GM12878 (cell line): ENCODE results near the gene MYT1. TPM values are rescaled to one million over a fixed set of nuclear protein-coding genes. Genes with fewer than 3 reads are reported as not detected.

ENCODE experiments used
- ATAC-seq: fragments of 200-7000 bp; cut with Tn5 transposase; 3 replicates; pipeline ENCODE4 v1.9.1; 2020; ENCODE audit warnings: mild to moderate bottlenecking, moderate library complexity
- BruUV-seq: library from RNA; stranded (reverse); fragments of 400-500 nt; replicated peaks from 2 replicates; lab custom pipeline; 2021; lab: Mats Ljungman, UMichigan
- CTCF ChIA-PET: fragments of 300-600 bp; sonication (Branson Sonifier 250); formaldehyde crosslinking; extraction: SDS; loops from one replicate; lab custom pipeline; 2021; ENCODE audit warnings: inconsistent platforms; lab: Yijun Ruan, JAX
- POLR2A ChIA-PET: fragments of 350-600 bp; formaldehyde crosslinking; extraction: SDS; loops from one replicate; lab custom pipeline; 2021; ENCODE audit warnings: inconsistent platforms; lab: Charles Lee
- RAD21 ChIA-PET: fragments of 300-600 bp; sonication (Branson Sonifier 250); formaldehyde crosslinking; loops from one replicate; lab custom pipeline; 2023; ENCODE audit warnings: antibody characterized with exemption; ENCODE audit not compliant: unreplicated experiment; lab: Charles Lee
- SMC1A ChIA-PET: fragments of 300-600 bp; sonication (Branson Sonifier 250); formaldehyde crosslinking; loops from one replicate; lab custom pipeline; 2023; ENCODE audit not compliant: unreplicated experiment, uncharacterized antibody; lab: Charles Lee
- DNase-seq: peaks from one replicate; pipeline ENCODE4 v3.0.0-alpha.2; 2011; ENCODE audit warnings: low read depth, low spot score
- FAIRE-seq: peaks from 3 replicates; lab custom pipeline; 2011; peaks lifted over from hg19 to GRCh38; lab: Jason Lieb, UNC
- H2AFZ ChIP-seq: 2 replicates; pipeline ENCODE4 v1.6.0; 2011; ENCODE audit warnings: low read depth, low read length, control low read depth; ENCODE audit not compliant: control insufficient read depth
- H3K27ac ChIP-seq: 2 replicates; pipeline ENCODE4 v1.5.1; 2011; ENCODE audit warnings: control low read depth; ENCODE audit not compliant: control insufficient read depth, insufficient read depth
- H3K27me3 ChIP-seq, 2 experiments: replicated peaks in 1 of 2; 2 replicates each; pipeline versions ENCODE4 v1.6.0 to v1.6.1; 2011; ENCODE audit warnings: low read length in 1 of 2; ENCODE audit not compliant: control insufficient read depth in 2 of 2, insufficient read depth in 2 of 2
- H3K36me3 ChIP-seq, 2 experiments: 2 replicates each; pipeline ENCODE4 v1.5.1; 2011; ENCODE audit warnings: low read length in 1 of 2; ENCODE audit not compliant: control insufficient read depth in 2 of 2, insufficient read depth in 2 of 2
- H3K4me1 ChIP-seq: 2 replicates; pipeline ENCODE4 v1.6.1; 2011; ENCODE audit warnings: mild to moderate bottlenecking, low read length, moderate library complexity, mixed read lengths; ENCODE audit not compliant: control insufficient read depth, insufficient read depth
- H3K4me2 ChIP-seq: 2 replicates; pipeline ENCODE4 v1.6.0; 2011; ENCODE audit warnings: control low read depth; ENCODE audit not compliant: control insufficient read depth, insufficient read depth
- H3K4me3 ChIP-seq: fragments of 200-600 bp; sonication (generic); 2 replicates; pipeline ENCODE4 v1.5.1; 2016
- H3K79me2 ChIP-seq: 2 replicates; pipeline ENCODE4 v1.6.0; 2011; ENCODE audit warnings: low read length; ENCODE audit not compliant: control insufficient read depth, insufficient read depth
- H3K9ac ChIP-seq: 2 replicates; pipeline ENCODE4 v1.8.0; 2011; ENCODE audit warnings: low read length, control low read depth, mixed read lengths; ENCODE audit not compliant: control insufficient read depth, insufficient read depth
- H3K9me3 ChIP-seq: replicated peaks from 3 replicates; pipeline ENCODE4 v1.5.1; 2011; ENCODE audit warnings: mild to moderate bottlenecking, low read length; ENCODE audit not compliant: control insufficient read depth, insufficient read depth
- H4K20me1 ChIP-seq: 2 replicates; pipeline ENCODE4 v1.6.0; 2011; ENCODE audit not compliant: control insufficient read depth, insufficient read depth
- CEBPB ChIP-seq, 2 experiments: fragments of 150-350 bp in 1 of 2; IDR thresholded peaks; 2 replicates each; pipeline ENCODE4 v1.6.1; 2012 to 2014; ENCODE audit warnings: low read depth in 2 of 2, low read length in 2 of 2, borderline replicate concordance in 1 of 2, inconsistent platforms in 1 of 2
- DPF2 ChIP-seq: fragments of 450-650 bp; IDR thresholded peaks from 2 replicates; pipeline ENCODE4 v1.6.1; 2017; ENCODE audit warnings: mild to moderate bottlenecking
- ESRRA ChIP-seq: IDR thresholded peaks from 2 replicates; pipeline ENCODE4 v1.6.1; 2012; ENCODE audit warnings: mild to moderate bottlenecking, low read length, improper control_type of control experiment
- MTA2 ChIP-seq: fragments of 450-650 bp; IDR thresholded peaks from 2 replicates; pipeline ENCODE4 v1.6.1; 2016; ENCODE audit warnings: low read depth, mild to moderate bottlenecking, moderate library complexity
- RAD21 ChIP-seq: IDR thresholded peaks from 2 replicates; pipeline ENCODE4 v1.6.1; 2011; ENCODE audit warnings: mild to moderate bottlenecking, low read depth, low read length, moderate library complexity; ENCODE audit not compliant: insufficient read depth
- YBX1 ChIP-seq: fragments of 450-650 bp; IDR thresholded peaks from 2 replicates; pipeline ENCODE4 v1.6.1; 2016; ENCODE audit warnings: antibody characterized with exemption
- ZNF217 ChIP-seq: fragments of 450-650 bp; IDR thresholded peaks from 2 replicates; pipeline ENCODE4 v1.6.1; 2017; ENCODE audit warnings: antibody characterized with exemption, mild to moderate bottlenecking
- ZNF274 ChIP-seq: IDR thresholded peaks from one replicate; pipeline ENCODE4 v1.8.0; 2011; ENCODE audit not compliant: insufficient read length, insufficient read depth
- ZNF384 ChIP-seq: IDR thresholded peaks from 2 replicates; pipeline ENCODE4 v1.6.1; 2012; ENCODE audit warnings: low read depth, mild to moderate bottlenecking, low read length, improper control_type of control experiment, borderline replicate concordance
- WGBS: methylation state at CpG from one replicate; pipeline ENCODE4 v1.1.6; 2016; ENCODE audit warnings: low lambda C conversion rate; ENCODE audit not compliant: insufficient replicate concordance, insufficient coverage; ENCODE audit errors: missing lambda C conversion rate; 5-methylcytosine and 5-hydroxymethylcytosine counted together
- in situ Hi-C: fragments of 300-500 bp; cut with MboI; formaldehyde crosslinking; loops from 9 replicates; pipeline ENCODE4 v1.14.3; 2018; ENCODE audit warnings: mixed read lengths
- intact Hi-C: fragments of 100-400 bp; cut with micrococcal nuclease; formaldehyde crosslinking; loops from one replicate; pipeline ENCODE4 v1.14.2; 2022; ENCODE audit not compliant: unreplicated experiment
- polyA plus RNA-seq, 11 experiments: library from polyadenylated mRNA; depleted of rRNA in 4 of 11; unstranded in 6 of 11; stranded (reverse) in 5 of 11; fragments of >200 nt; fragmentation: Nextera tagmentation in 4 of 11; fragmentation: Illumina TruSeq in 1 of 11; extraction: Ambion mirVana in 4 of 11; extraction: Trizol in 1 of 11; gene quantifications; 1 replicate in 1 of 11; 2 replicates in 10 of 11; pipeline versions ENCODE4 v1.2.1 to v1.2.3, GENCODE V29; 2011 to 2016; ENCODE audit warnings: inconsistent platforms in 2 of 11, missing spikeins in 2 of 11, low read depth in 1 of 11
- total RNA-seq, 4 experiments: library from RNA; depleted of rRNA in 3 of 4; stranded (reverse); fragments of >200 nt in 3 of 4; fragmentation: Illumina TruSeq in 1 of 4; extraction: Trizol in 1 of 4; gene quantifications; 2 replicates each; pipeline versions ENCODE4 v1.2.1 to v1.2.3, GENCODE V29; 2013 to 2021
- TF ChIP-seq, protein P1 (sequence below): fragments of 450-650 bp; IDR thresholded peaks from 2 replicates; pipeline ENCODE4 v1.6.1; 2018; ENCODE audit warnings: borderline replicate concordance, mild to moderate bottlenecking; ENCODE audit not compliant: partially characterized antibody
- TF ChIP-seq, protein P2 (sequence below): fragments of 450-650 bp; IDR thresholded peaks from 2 replicates; pipeline ENCODE4 v1.6.1; 2017; ENCODE audit warnings: mild to moderate bottlenecking

Gene MYT1
- total and polyA plus RNA-seq, 10 of the 15 experiments (the other 5 are each of a cell fraction or from before 2014, with no cell fraction given) = 0.01 to 0.10 TPM; not detected in 8

- H3K79me2 ChIP-seq = no peaks in the 10 kb centered on the region
- no TSS peak for BruUV-seq
- no peak overlapping the region for H3K4me3 ChIP-seq
- no peak overlapping the region for H2AFZ ChIP-seq
- no peak overlapping the region for H3K27ac ChIP-seq
- no peak for ATAC-seq
- POLR2A ChIA-PET = no interaction called here
- no peaks in the 10 kb centered on the region for H3K27me3 ChIP-seq
- CTCF ChIA-PET = interaction anchor here (0.6 kb wide), 1 partner anchor 18 kb away, joined by 3 read pairs; no protein-coding TSS in a partner anchor
- H3K4me1 ChIP-seq = no peaks in the 10 kb centered on the region
- 99% methylated on average over 5 of the region's 5 CpGs for WGBS
- SMC1A ChIA-PET = interaction anchor here (1.9 kb wide), 1 partner anchor 10 kb away, joined by 6 read pairs; no protein-coding TSS in a partner anchor
- no peak for DNase-seq
- intact Hi-C loops = no loop called here
- TF ChIP-seq MTA2 (no peak), ZNF274 (no peak), YBX1 (no peak), ZNF384 (no peak), ESRRA (no peak)
- TF ChIP-seq, all 136 proteins: peak for 0
- RAD21 ChIA-PET = no interaction called here
- in situ Hi-C loops = no loop called here
- H3K4me2 ChIP-seq = no peak overlapping the region
- H3K9me3 ChIP-seq = no peaks in the 10 kb centered on the region
- peaks cover 1 to 8% of the 10 kb centered on the region in 2 experiments; a peak in 3 of 4 replicates for H3K36me3 ChIP-seq
- no peak overlapping the region for H3K9ac ChIP-seq
- FAIRE-seq = no peak
- H4K20me1 ChIP-seq = no peaks in the 10 kb centered on the region
These were observed 102.7 kb downstream of the MYT1 start for GRCh38 chr20:64266988-64267387.

DNA sequence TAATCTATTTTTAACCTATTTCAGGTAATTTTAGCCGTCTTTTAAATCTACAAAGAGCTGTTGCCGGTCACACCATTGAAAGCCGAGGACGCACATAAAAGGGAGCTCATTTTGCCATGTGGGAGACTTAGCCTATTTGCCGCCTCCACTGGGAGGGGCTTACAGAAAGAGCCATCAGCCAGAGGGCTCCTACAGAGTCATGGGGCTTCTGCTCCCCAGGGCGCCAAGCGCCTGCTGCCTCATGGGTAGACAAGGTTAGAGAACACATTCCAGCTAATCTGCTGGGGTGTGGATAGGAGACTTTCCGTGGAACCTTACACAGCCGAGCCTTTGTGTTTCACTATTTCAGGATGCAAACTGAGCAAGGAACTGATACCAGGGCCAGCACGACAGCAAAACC, 103.9 kb downstream of the MYT1 start:
- no peak for FAIRE-seq
- RAD21 ChIA-PET = no interaction called here
- POLR2A ChIA-PET = no interaction called here
- Histone ChIP-seq H3K9me3 (no peaks in the 10 kb centered on the region), H2AFZ (no peak overlapping the region), H3K9ac (no peak overlapping the region), H3K4me3 (no peak overlapping the region), H3K36me3 (peaks cover 0 to 5% of the 10 kb centered on the region in 2 experiments; a peak in 2 of 4 replicates), H3K4me1 (no peaks in the 10 kb centered on the region), H3K27me3 (no peaks in the 10 kb centered on the region), H3K27ac (no peak overlapping the region), H3K4me2 (no peak overlapping the region), H4K20me1 (no peaks in the 10 kb centered on the region), H3K79me2 (no peaks in the 10 kb centered on the region)
- TF ChIP-seq RAD21 (no peak), ZNF217 (no peak), CEBPB (IDR thresholded peaks at IDR 0.05; ENCODE audit: borderline replicate concordance in 1 of 2, low read depth in 2 of 2, low read length in 2 of 2) (no peak), MTA2 (no peak), DPF2 (no peak)
- TF ChIP-seq, protein P1, sequence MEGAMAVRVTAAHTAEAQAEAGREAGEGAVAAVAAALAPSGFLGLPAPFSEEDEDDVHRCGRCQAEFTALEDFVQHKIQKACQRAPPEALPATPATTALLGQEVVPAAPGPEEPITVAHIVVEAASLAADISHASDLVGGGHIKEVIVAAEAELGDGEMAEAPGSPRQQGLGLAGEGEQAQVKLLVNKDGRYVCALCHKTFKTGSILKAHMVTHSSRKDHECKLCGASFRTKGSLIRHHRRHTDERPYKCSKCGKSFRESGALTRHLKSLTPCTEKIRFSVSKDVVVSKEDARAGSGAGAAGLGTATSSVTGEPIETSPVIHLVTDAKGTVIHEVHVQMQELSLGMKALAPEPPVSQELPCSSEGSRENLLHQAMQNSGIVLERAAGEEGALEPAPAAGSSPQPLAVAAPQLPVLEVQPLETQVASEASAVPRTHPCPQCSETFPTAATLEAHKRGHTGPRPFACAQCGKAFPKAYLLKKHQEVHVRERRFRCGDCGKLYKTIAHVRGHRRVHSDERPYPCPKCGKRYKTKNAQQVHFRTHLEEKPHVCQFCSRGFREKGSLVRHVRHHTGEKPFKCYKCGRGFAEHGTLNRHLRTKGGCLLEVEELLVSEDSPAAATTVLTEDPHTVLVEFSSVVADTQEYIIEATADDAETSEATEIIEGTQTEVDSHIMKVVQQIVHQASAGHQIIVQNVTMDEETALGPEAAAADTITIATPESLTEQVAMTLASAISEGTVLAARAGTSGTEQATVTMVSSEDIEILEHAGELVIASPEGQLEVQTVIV = no peak
- TF ChIP-seq, protein P2, sequence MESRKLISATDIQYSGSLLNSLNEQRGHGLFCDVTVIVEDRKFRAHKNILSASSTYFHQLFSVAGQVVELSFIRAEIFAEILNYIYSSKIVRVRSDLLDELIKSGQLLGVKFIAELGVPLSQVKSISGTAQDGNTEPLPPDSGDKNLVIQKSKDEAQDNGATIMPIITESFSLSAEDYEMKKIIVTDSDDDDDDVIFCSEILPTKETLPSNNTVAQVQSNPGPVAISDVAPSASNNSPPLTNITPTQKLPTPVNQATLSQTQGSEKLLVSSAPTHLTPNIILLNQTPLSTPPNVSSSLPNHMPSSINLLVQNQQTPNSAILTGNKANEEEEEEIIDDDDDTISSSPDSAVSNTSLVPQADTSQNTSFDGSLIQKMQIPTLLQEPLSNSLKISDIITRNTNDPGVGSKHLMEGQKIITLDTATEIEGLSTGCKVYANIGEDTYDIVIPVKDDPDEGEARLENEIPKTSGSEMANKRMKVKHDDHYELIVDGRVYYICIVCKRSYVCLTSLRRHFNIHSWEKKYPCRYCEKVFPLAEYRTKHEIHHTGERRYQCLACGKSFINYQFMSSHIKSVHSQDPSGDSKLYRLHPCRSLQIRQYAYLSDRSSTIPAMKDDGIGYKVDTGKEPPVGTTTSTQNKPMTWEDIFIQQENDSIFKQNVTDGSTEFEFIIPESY = no peak
- no peak for DNase-seq
- 97% methylated on average over 10 of the region's 10 CpGs for WGBS
- CTCF ChIA-PET = interaction anchor here (0.8 to 1.0 kb wide), 2 partner anchors 10 to 18 kb away, joined by 3 read pairs; no protein-coding TSS in a partner anchor
- SMC1A ChIA-PET = interaction anchor here (1.9 kb wide), 1 partner anchor 11 kb away, joined by 6 read pairs; no protein-coding TSS in a partner anchor
- in situ Hi-C loops (no loop called here), intact Hi-C loops (no loop called here)
- ATAC-seq = no peak
- no TSS peak for BruUV-seq
